GM23248 (cell line): ENCODE results near the gene HMCES. TPM values are rescaled to one million over a fixed set of nuclear protein-coding genes. Genes with fewer than 3 reads are reported as not detected.
A peak's percentile ranks its signal among the peaks of the same experiment; 100 is the strongest.

Experiments used
- DNase-seq: peaks from one replicate; pipeline ENCODE4 v3.0.0-alpha.2; 2015
- H2AFZ ChIP-seq: fragments of 200-600 bp; sonication (generic); 2 replicates; pipeline ENCODE4 v1.6.1; 2016; ENCODE audit warnings: antibody characterized with exemption
- H3F3A ChIP-seq: fragments of 200-600 bp; sonication (generic); 2 replicates; pipeline ENCODE4 v1.6.1; 2016; ENCODE audit warnings: mild to moderate bottlenecking, antibody characterized with exemption, mixed run types; ENCODE audit not compliant: insufficient read depth
- H3K27ac ChIP-seq: fragments of 200-600 bp; sonication (generic); 2 replicates; pipeline ENCODE4 v1.5.1; 2016; ENCODE audit warnings: mild to moderate bottlenecking
- H3K27me3 ChIP-seq: fragments of 200-600 bp; sonication (generic); replicated peaks from 2 replicates; pipeline ENCODE4 v1.6.1; 2016; ENCODE audit warnings: mild to moderate bottlenecking; ENCODE audit not compliant: insufficient read depth
- H3K36me3 ChIP-seq: fragments of 200-600 bp; sonication (generic); 2 replicates; pipeline ENCODE4 v1.6.1; 2016; ENCODE audit warnings: low read depth, mild to moderate bottlenecking
- H3K4me1 ChIP-seq: fragments of 200-600 bp; sonication (generic); 2 replicates; pipeline ENCODE4 v1.6.1; 2016; ENCODE audit warnings: mild to moderate bottlenecking; ENCODE audit not compliant: insufficient read depth
- H3K4me2 ChIP-seq: fragments of 200-600 bp; sonication (generic); one replicate; pipeline ENCODE4 v1.6.1; 2016; ENCODE audit warnings: mild to moderate bottlenecking; ENCODE audit not compliant: unreplicated experiment
- H3K4me3 ChIP-seq: fragments of 200-600 bp; sonication (generic); 2 replicates; pipeline ENCODE4 v1.5.1; 2016; ENCODE audit warnings: mild to moderate bottlenecking
- H3K79me2 ChIP-seq: fragments of 200-600 bp; sonication (generic); 2 replicates; pipeline ENCODE4 v1.6.1; 2016; ENCODE audit warnings: mild to moderate bottlenecking; ENCODE audit not compliant: insufficient read depth
- H3K9ac ChIP-seq: fragments of 200-600 bp; sonication (generic); 2 replicates; pipeline ENCODE4 v1.6.1; 2016; ENCODE audit warnings: mild to moderate bottlenecking
- H3K9me2 ChIP-seq: fragments of 200-600 bp; sonication (generic); 2 replicates; pipeline ENCODE4 v1.6.1; 2016; ENCODE audit warnings: mixed run types, mild to moderate bottlenecking, moderate library complexity; ENCODE audit not compliant: insufficient read depth
- H3K9me3 ChIP-seq: fragments of 200-600 bp; sonication (generic); one replicate; pipeline ENCODE4 v1.6.1; 2017; ENCODE audit warnings: low read depth
- H4K20me1 ChIP-seq: fragments of 200-600 bp; sonication (generic); 2 replicates; pipeline ENCODE4 v1.6.0; 2016; ENCODE audit not compliant: insufficient read depth
- EZH2 ChIP-seq: fragments of 200-600 bp; sonication (generic); IDR thresholded peaks from 2 replicates; pipeline ENCODE4 v1.6.1; 2018; ENCODE audit warnings: antibody characterized with exemption, mild to moderate bottlenecking; ENCODE audit not compliant: insufficient read depth, poor library complexity, severe bottlenecking
- EZH2phosphoT487 ChIP-seq: fragments of 200-600 bp; sonication (generic); IDR thresholded peaks from 2 replicates; pipeline ENCODE4 v1.6.1; 2018; ENCODE audit warnings: antibody characterized with exemption, moderate library complexity, mild to moderate bottlenecking, low read depth; ENCODE audit not compliant: insufficient read depth
- WGBS, 2 experiments: methylation state at CpG; one replicate each; pipeline ENCODE4 v1.1.6; 2015 to 2017; ENCODE audit warnings: low lambda C conversion rate in 2 of 2, low coverage in 1 of 2; ENCODE audit errors: missing lambda C conversion rate in 2 of 2; 5-methylcytosine and 5-hydroxymethylcytosine counted together
- in situ Hi-C: fragments of 300-500 bp; cut with MboI; formaldehyde crosslinking; loops from 2 replicates; pipeline ENCODE4 v1.15.0; 2020
- polyA plus RNA-seq: library from polyadenylated mRNA; unstranded; fragments of >200 nt; fragmentation: Nextera tagmentation; extraction: Ambion mirVana; gene quantifications from 2 replicates; pipeline ENCODE4 v1.2.1, GENCODE V29; 2016
- total RNA-seq: library from RNA; depleted of rRNA; stranded (reverse); fragments of >200 nt; shearing (Covaris generic); gene quantifications from 2 replicates; pipeline ENCODE4 v1.2.3, GENCODE V29; 2014

The HMCES gene
- total and polyA plus RNA-seq, 2 experiments from 2014 or later, result 12.5 to 33.2 TPM

DNA sequence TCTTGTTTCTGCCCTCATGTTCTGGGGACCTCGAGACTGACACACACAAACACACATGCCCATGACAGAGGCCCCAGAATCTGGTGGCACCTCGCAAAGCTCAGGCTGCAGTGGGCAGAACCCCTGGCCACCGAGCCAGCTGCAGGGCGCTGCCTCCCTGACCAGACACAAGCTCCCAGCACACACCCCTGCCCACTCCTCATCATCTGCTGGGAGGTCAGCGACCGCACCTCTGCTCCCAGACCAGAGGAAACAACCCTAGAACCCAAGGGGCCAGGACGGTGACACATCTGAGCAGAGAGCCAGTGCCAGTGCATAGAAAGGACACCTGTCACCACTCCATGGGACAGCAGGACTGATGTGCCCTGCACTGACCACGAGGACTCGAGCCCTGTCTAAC, 43.2 kb downstream of the HMCES start:
- Histone ChIP-seq H4K20me1 (no peaks in the 10 kb centered on the region), H3K27me3 (no peaks in the 10 kb centered on the region), H3K9ac (no peak overlapping the region), H3K4me2 (no peak overlapping the region), H3F3A (no peaks in the 10 kb centered on the region), H3K9me3 (no peaks in the 10 kb centered on the region), H3K27ac (no peak overlapping the region), H3K4me1 (no peaks in the 10 kb centered on the region), H3K79me2 (peaks cover 4% of the 10 kb centered on the region; the same call in 1 of the 2 replicates), H3K36me3 (no peaks in the 10 kb centered on the region), H3K4me3 (no peak overlapping the region), H3K9me2 (no peaks in the 10 kb centered on the region), H2AFZ (no peak overlapping the region)
- in situ Hi-C loops, result no loop called here
- DNase-seq, result no peak
- TF ChIP-seq EZH2phosphoT487 (no peak), EZH2 (no peak)
- WGBS, 2 experiments, result 95 to 96% methylated on average over 9 of the region's 9 CpGs

- Histone ChIP-seq H2AFZ (no peak overlapping the region), H3K4me3 (no peak overlapping the region), H3K9ac (no peak overlapping the region), H3K9me3 (no peaks in the 10 kb centered on the region), H3K4me2 (no peak overlapping the region), H3K36me3 (no peaks in the 10 kb centered on the region), H3K9me2 (no peaks in the 10 kb centered on the region), H3K27ac (no peak overlapping the region), H3K4me1 (no peaks in the 10 kb centered on the region), H3F3A (no peaks in the 10 kb centered on the region), H3K79me2 (no peaks in the 10 kb centered on the region), H3K27me3 (no peaks in the 10 kb centered on the region), H4K20me1 (no peaks in the 10 kb centered on the region)
- peak; percentile 31 for DNase-seq
- WGBS, 2 experiments, result 84 to 88% methylated on average over 12 of the region's 12 CpGs
- in situ Hi-C loops, result no loop called here
- TF ChIP-seq EZH2phosphoT487 (no peak), EZH2 (no peak)
Observed at GRCh38 chr3:129323651-129324294, 45.1 kb downstream of the HMCES start.

- TF ChIP-seq EZH2phosphoT487, result no peak
- TF ChIP-seq EZH2, result no peak
- no peaks in the 10 kb centered on the region for H4K20me1 ChIP-seq
Observed at GRCh38 chr3:129324855-129325254, 46.2 kb downstream of the HMCES start.

GRCh38 chr3:129325383-129325782, 46.7 kb downstream of the HMCES start:
- TF ChIP-seq EZH2phosphoT487 (no peak), EZH2 (no peak)
- Histone ChIP-seq H3K9me2 (no peaks in the 10 kb centered on the region), H3K9ac (no peak overlapping the region), H3K4me1 (no peaks in the 10 kb centered on the region), H4K20me1 (no peaks in the 10 kb centered on the region), H3K27me3 (no peaks in the 10 kb centered on the region), H2AFZ (no peak overlapping the region), H3K27ac (no peak overlapping the region), H3F3A (no peaks in the 10 kb centered on the region), H3K9me3 (no peaks in the 10 kb centered on the region), H3K79me2 (no peaks in the 10 kb centered on the region), H3K36me3 (no peaks in the 10 kb centered on the region), H3K4me2 (no peak overlapping the region), H3K4me3 (no peak overlapping the region)
- in situ Hi-C loops, result no loop called here
- WGBS, 2 experiments, result 80 to 98% methylated on average over 3 of the region's 3 CpGs
- no peak for DNase-seq

More at GRCh38 chr3:129324855-129325254, 46.2 kb downstream of the HMCES start:
- Histone ChIP-seq H3K4me1 (no peaks in the 10 kb centered on the region), H3K4me2 (no peak overlapping the region), H3K9me3 (no peaks in the 10 kb centered on the region), H3F3A (no peaks in the 10 kb centered on the region), H3K4me3 (no peak overlapping the region), H3K9me2 (no peaks in the 10 kb centered on the region), H2AFZ (no peak overlapping the region), H3K27ac (no peak overlapping the region), H3K36me3 (no peaks in the 10 kb centered on the region), H3K27me3 (no peaks in the 10 kb centered on the region), H3K9ac (no peak overlapping the region), H3K79me2 (no peaks in the 10 kb centered on the region)
- no peak for DNase-seq
- in situ Hi-C loops, result no loop called here
- 95 to 100% methylated on average over 12 of the region's 12 CpGs for WGBS, 2 experiments
